ENCODE data around the gene MEGF9.

Gene MEGF9

DNA sequence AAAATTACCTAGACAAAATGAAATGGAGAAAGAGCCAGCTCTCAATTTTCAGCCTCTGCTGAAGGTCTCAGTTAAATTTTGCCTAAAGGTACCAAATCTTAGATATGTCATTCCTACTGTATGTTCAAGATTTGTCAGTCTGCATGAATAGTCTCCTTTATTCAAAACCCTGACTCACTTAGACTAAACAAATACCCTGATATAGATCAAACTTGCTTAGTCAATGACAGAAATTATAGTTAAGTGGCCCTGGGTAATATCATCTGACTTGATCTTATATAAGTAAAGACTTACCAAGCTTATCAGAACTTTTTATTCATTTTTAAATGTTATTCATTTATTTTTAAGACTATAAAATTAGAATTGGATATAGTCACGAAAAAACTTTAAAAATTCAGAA is 12.2 kb downstream of the MEGF9 start:
- no peaks in the 10 kb centered on the region for H3K36me3 ChIP-seq (ENCODE audit: control insufficient read depth in 1 of 2, insufficient read depth in 2 of 2, low read length in 2 of 2)
- H3K27me3 ChIP-seq (ENCODE audit: insufficient read depth, low read length), result no peaks in the 10 kb centered on the region
- no peak overlapping the region for H4K12ac ChIP-seq (ENCODE audit: low read depth, low read length)
- H3K27ac ChIP-seq (ENCODE audit: low read depth, low read length), result no peak overlapping the region
- H2BK120ac ChIP-seq (ENCODE audit: insufficient read depth, low read length, poor library complexity), result no peak overlapping the region
- no CpG with 5 or more reads among the region's 1 CpG for WGBS (ENCODE audit: extremely low coverage, insufficient coverage, insufficient read length)
- no peaks in the 10 kb centered on the region for H3K79me2 ChIP-seq (ENCODE audit: control insufficient read depth, insufficient read depth, low read length, poor library complexity)
- no peak overlapping the region for H2BK12ac ChIP-seq (ENCODE audit: low read length)
- no peak overlapping the region for H3K14ac ChIP-seq (ENCODE audit: low read length)
- H3K4me2 ChIP-seq (ENCODE audit: low read length), result no peak overlapping the region
- no peak overlapping the region for H2AK5ac ChIP-seq (ENCODE audit: low read length)
- H4K91ac ChIP-seq (ENCODE audit: low read depth, low read length), result no peak overlapping the region
- H4K8ac ChIP-seq (ENCODE audit: low read depth, low read length), result no peak overlapping the region
- no peak overlapping the region for H3K4me3 ChIP-seq (ENCODE audit: low read depth, low read length)
- H3K18ac ChIP-seq (ENCODE audit: low read length), result no peak overlapping the region
- H3K9ac ChIP-seq (ENCODE audit: low read length), result no peak overlapping the region
- H2BK5ac ChIP-seq (ENCODE audit: low read depth, low read length, poor library complexity), result no peak overlapping the region
- DNase-seq, result peak; percentile 22 to 64
- no peak overlapping the region for H2AFZ ChIP-seq (ENCODE audit: insufficient read depth, low read length, poor library complexity)
- H3K9me3 ChIP-seq (ENCODE audit: insufficient read depth, low read depth, low read length), result no peaks in the 10 kb centered on the region
- no peaks in the 10 kb centered on the region for H3K4me1 ChIP-seq (ENCODE audit: control insufficient read depth in 1 of 2, insufficient read depth in 2 of 2, low read length in 2 of 2)
- H3K23ac ChIP-seq (ENCODE audit: low read length), result no peak overlapping the region
- no peaks in the 10 kb centered on the region for H3K79me1 ChIP-seq (ENCODE audit: low read length)
- no peak overlapping the region for H3K4ac ChIP-seq (ENCODE audit: low read depth, low read length)

DNA sequence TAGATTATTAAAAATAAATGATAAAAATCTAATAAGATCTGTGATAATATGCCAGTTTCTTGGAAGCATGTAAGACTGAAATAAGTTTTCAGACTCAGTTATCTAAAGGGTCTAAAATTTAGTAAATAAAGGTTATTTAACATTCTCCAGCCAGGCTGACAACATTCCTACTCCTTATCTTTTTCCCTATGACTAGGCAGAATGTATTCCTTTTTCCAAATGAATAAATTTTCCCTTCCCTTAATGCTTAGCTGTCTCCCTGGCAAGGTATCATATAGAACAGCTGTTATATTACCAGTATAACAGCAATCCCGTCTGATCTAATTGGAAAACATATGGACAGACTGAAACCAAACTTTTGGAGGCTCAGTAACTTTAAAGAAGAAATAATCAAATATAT is 13.0 kb downstream of the MEGF9 start:
- Histone ChIP-seq H2AK5ac (ENCODE audit: low read length) (no peak overlapping the region), H4K12ac (ENCODE audit: low read depth, low read length) (no peak overlapping the region), H3K4me3 (ENCODE audit: low read depth, low read length) (no peak overlapping the region), H3K36me3 (ENCODE audit: control insufficient read depth in 1 of 2, insufficient read depth in 2 of 2, low read length in 2 of 2) (no peaks in the 10 kb centered on the region), H3K79me1 (ENCODE audit: low read length) (no peaks in the 10 kb centered on the region), H3K14ac (ENCODE audit: low read length) (no peak overlapping the region), H3K27me3 (ENCODE audit: insufficient read depth, low read length) (no peaks in the 10 kb centered on the region), H2BK120ac (ENCODE audit: insufficient read depth, low read length, poor library complexity) (no peak overlapping the region), H2AFZ (ENCODE audit: insufficient read depth, low read length, poor library complexity) (no peak overlapping the region), H3K27ac (ENCODE audit: low read depth, low read length) (no peak overlapping the region), H4K8ac (ENCODE audit: low read depth, low read length) (no peak overlapping the region), H3K4ac (ENCODE audit: low read depth, low read length) (no peak overlapping the region), H3K9me3 (ENCODE audit: insufficient read depth, low read depth, low read length) (no peaks in the 10 kb centered on the region), H3K18ac (ENCODE audit: low read length) (no peak overlapping the region), H2BK12ac (ENCODE audit: low read length) (no peak overlapping the region), H2BK5ac (ENCODE audit: low read depth, low read length, poor library complexity) (no peak overlapping the region), H3K9ac (ENCODE audit: low read length) (no peak overlapping the region), H3K79me2 (ENCODE audit: control insufficient read depth, insufficient read depth, low read length, poor library complexity) (no peaks in the 10 kb centered on the region), H3K4me2 (ENCODE audit: low read length) (no peak overlapping the region), H3K4me1 (ENCODE audit: control insufficient read depth in 1 of 2, insufficient read depth in 2 of 2, low read length in 2 of 2) (no peaks in the 10 kb centered on the region), H4K91ac (ENCODE audit: low read depth, low read length) (no peak overlapping the region), H3K23ac (ENCODE audit: low read length) (no peak overlapping the region)
- peak in 1 of 2 donors; percentile 67 for DNase-seq
- WGBS (ENCODE audit: extremely low coverage, insufficient coverage, insufficient read length), result no CpG with 5 or more reads among the region's 1 CpG

DNA sequence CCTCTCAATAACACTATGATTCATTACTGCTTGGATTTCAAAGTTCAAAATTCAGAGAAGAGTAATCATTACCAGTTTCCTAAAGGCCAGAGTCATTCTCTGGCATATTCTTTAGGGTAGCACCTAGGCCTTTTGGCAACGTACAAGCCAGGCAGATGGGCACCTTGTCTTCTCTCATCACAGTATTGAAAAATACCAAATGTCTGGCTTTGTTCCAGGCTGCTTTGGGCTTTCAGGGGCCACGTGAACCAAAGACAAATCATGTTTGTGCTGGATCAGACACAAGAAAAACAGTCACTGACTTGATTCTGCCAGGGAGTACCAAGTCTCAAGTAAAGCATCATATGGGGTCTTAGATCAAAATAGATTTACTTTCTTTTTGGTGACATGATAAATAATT is 15.5 kb downstream of the MEGF9 start:
- Histone ChIP-seq H3K4me1 (ENCODE audit: control insufficient read depth in 1 of 2, insufficient read depth in 2 of 2, low read length in 2 of 2) (no peaks in the 10 kb centered on the region), H4K91ac (ENCODE audit: low read depth, low read length) (no peak overlapping the region), H3K4ac (ENCODE audit: low read depth, low read length) (no peak overlapping the region), H3K18ac (ENCODE audit: low read length) (no peak overlapping the region), H2BK120ac (ENCODE audit: insufficient read depth, low read length, poor library complexity) (no peak overlapping the region), H4K8ac (ENCODE audit: low read depth, low read length) (no peak overlapping the region), H3K4me2 (ENCODE audit: low read length) (no peak overlapping the region), H3K9ac (ENCODE audit: low read length) (no peak overlapping the region), H3K27ac (ENCODE audit: low read depth, low read length) (no peak overlapping the region), H2AK5ac (ENCODE audit: low read length) (no peak overlapping the region), H3K9me3 (ENCODE audit: insufficient read depth, low read depth, low read length) (no peaks in the 10 kb centered on the region), H3K14ac (ENCODE audit: low read length) (no peak overlapping the region), H3K23ac (ENCODE audit: low read length) (no peak overlapping the region), H4K12ac (ENCODE audit: low read depth, low read length) (no peak overlapping the region), H3K4me3 (ENCODE audit: low read depth, low read length) (no peak overlapping the region), H3K27me3 (ENCODE audit: insufficient read depth, low read length) (no peaks in the 10 kb centered on the region), H2AFZ (ENCODE audit: insufficient read depth, low read length, poor library complexity) (no peak overlapping the region), H3K36me3 (ENCODE audit: control insufficient read depth in 1 of 2, insufficient read depth in 2 of 2, low read length in 2 of 2) (no peaks in the 10 kb centered on the region), H3K79me2 (ENCODE audit: control insufficient read depth, insufficient read depth, low read length, poor library complexity) (no peaks in the 10 kb centered on the region), H2BK5ac (ENCODE audit: low read depth, low read length, poor library complexity) (no peak overlapping the region), H3K79me1 (ENCODE audit: low read length) (no peaks in the 10 kb centered on the region), H2BK12ac (ENCODE audit: low read length) (no peak overlapping the region)
- DNase-seq, result no peak
- no CpG with 5 or more reads among the region's 2 CpGs for WGBS (ENCODE audit: extremely low coverage, insufficient coverage, insufficient read length)

DNA sequence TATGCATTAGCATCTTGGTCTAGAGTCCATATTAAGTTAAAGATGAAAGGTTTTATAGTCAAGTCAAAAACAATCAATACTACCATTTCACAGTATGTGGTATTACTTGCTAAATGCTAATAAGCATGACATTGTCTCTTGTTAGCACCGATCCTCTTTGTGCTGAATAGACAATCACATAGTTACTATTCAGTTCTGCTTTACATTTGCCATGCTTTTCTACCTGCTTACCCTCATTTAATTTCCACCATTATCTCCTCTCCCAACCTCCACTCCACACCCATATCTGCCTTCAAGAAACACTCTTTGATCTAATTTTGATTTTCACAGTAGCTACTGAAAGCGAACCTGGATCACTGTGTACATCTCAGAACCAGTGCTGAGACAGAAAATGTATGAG is 16.8 kb downstream of the MEGF9 start:
- H3K4me2 ChIP-seq (ENCODE audit: low read length), result no peak overlapping the region
- no peak overlapping the region for H4K8ac ChIP-seq (ENCODE audit: low read depth, low read length)
- H2BK12ac ChIP-seq (ENCODE audit: low read length), result no peak overlapping the region
- H3K14ac ChIP-seq (ENCODE audit: low read length), result no peak overlapping the region
- H2BK5ac ChIP-seq (ENCODE audit: low read depth, low read length, poor library complexity), result no peak overlapping the region
- H2AFZ ChIP-seq (ENCODE audit: insufficient read depth, low read length, poor library complexity), result no peak overlapping the region
- no CpG with 5 or more reads among the region's 2 CpGs for WGBS (ENCODE audit: extremely low coverage, insufficient coverage, insufficient read length)
- H3K23ac ChIP-seq (ENCODE audit: low read length), result no peak overlapping the region
- no peak overlapping the region for H3K18ac ChIP-seq (ENCODE audit: low read length)
- no peak overlapping the region for H3K27ac ChIP-seq (ENCODE audit: low read depth, low read length)
- no peaks in the 10 kb centered on the region for H3K79me2 ChIP-seq (ENCODE audit: control insufficient read depth, insufficient read depth, low read length, poor library complexity)
- H3K27me3 ChIP-seq (ENCODE audit: insufficient read depth, low read length), result peaks cover 2% of the 10 kb centered on the region
- no peak overlapping the region for H3K4me3 ChIP-seq (ENCODE audit: low read depth, low read length)
- no peak overlapping the region for H2BK120ac ChIP-seq (ENCODE audit: insufficient read depth, low read length, poor library complexity)
- no peak overlapping the region for H3K9ac ChIP-seq (ENCODE audit: low read length)
- no peaks in the 10 kb centered on the region for H3K9me3 ChIP-seq (ENCODE audit: insufficient read depth, low read depth, low read length)
- no peak for DNase-seq
- no peaks in the 10 kb centered on the region for H3K4me1 ChIP-seq (ENCODE audit: control insufficient read depth in 1 of 2, insufficient read depth in 2 of 2, low read length in 2 of 2)
- H2AK5ac ChIP-seq (ENCODE audit: low read length), result no peak overlapping the region
- no peak overlapping the region for H4K12ac ChIP-seq (ENCODE audit: low read depth, low read length)
- H3K36me3 ChIP-seq (ENCODE audit: control insufficient read depth in 1 of 2, insufficient read depth in 2 of 2, low read length in 2 of 2), result no peaks in the 10 kb centered on the region
- H3K79me1 ChIP-seq (ENCODE audit: low read length), result no peaks in the 10 kb centered on the region
- no peak overlapping the region for H3K4ac ChIP-seq (ENCODE audit: low read depth, low read length)
- H4K91ac ChIP-seq (ENCODE audit: low read depth, low read length), result no peak overlapping the region

All from trophoblast cell (in vitro differentiated cells and primary cell).